ENCODE results near the gene SYNE1.
"Not testable (repeated sequence)": the region's sequence is repeated elsewhere in the genome, so short reads cannot be mapped to it uniquely, and the experiment has no call there.

SYNE1 gene

DNA sequence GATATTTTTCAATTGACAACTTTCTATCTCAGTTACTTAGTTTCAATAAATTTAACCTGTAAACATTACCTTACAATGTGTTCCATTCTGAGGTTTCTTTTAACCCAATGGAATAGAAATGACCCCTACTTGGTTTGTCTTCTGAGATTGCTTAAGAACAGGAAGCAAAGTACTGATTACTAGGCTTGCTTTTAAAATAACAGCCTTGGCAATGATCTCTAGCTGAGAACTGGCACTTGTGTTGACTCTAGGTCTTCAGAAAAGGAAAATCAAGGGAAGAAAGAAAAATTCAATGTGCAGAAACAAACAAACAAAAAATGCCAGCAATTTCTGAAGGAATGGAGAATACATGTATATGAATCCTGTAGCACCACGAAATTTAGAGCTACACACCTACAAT lies 66.1 kb downstream of the SYNE1 start:
- no peak overlapping the region for H3K4me3 Mint-ChIP-seq
- H3K27ac Mint-ChIP-seq, result no peak overlapping the region
- H3K9me3 Mint-ChIP-seq, result no peaks in the 10 kb centered on the region

DNA sequence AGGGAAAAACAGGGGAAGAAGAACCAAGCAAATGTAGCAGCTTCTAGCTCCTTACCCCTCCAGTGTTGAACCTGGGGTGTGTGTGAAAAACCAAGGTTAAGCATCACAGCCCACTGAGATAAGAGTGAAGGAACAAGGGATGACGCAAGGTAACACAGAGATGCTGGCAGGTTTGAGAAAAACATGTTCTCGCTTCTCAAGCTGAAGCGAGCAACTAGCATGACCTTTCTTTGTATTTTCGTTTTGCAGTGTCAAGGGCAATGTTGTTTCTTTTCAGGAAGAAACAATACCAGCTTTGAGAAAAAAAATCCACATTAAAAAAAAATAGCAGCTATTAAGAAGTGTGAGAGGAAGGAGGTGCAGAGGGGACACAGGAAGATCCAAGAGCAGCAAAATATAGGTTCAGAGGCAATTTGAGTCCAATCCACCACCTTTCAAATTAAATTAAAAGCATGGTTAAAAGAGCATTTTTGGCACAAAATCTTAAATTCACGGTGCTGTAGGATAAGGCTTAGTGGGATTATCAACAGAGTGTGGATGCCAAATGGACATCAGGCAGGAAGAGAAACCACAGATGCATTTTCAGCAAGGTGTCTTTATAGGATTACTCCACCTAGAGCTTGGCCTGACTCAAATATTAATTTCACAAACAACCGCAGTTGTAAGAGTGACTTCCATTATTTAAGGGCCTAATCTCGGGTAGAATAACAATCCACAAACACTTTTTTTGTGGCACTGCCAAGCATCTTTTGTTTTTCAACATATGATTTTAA lies 70.9 kb downstream of the SYNE1 start:
- Mint-ChIP-seq H3K4me1 (no peaks in the 10 kb centered on the region), H3K27me3 (ENCODE audit: low read depth) (peaks cover 5% of the 10 kb centered on the region), H3K36me3 (ENCODE audit: low read depth) (no peaks in the 10 kb centered on the region), H3K27ac (no peak overlapping the region), H3K4me3 (no peak overlapping the region), H3K9me3 (no peaks in the 10 kb centered on the region)
- no peak for TF ChIP-seq CTCF (IDR thresholded peaks at IDR 0.05; ENCODE audit: unreplicated experiment in 3 of 3)

More for the DNA sequence above, 66.1 kb downstream of the SYNE1 start:
- Mint-ChIP-seq H3K4me1 (no peaks in the 10 kb centered on the region), H3K36me3 (ENCODE audit: low read depth) (no peaks in the 10 kb centered on the region), H3K27me3 (ENCODE audit: low read depth) (peaks cover 5% of the 10 kb centered on the region)
- no peak for TF ChIP-seq CTCF (IDR thresholded peaks at IDR 0.05; ENCODE audit: unreplicated experiment in 3 of 3)

DNA sequence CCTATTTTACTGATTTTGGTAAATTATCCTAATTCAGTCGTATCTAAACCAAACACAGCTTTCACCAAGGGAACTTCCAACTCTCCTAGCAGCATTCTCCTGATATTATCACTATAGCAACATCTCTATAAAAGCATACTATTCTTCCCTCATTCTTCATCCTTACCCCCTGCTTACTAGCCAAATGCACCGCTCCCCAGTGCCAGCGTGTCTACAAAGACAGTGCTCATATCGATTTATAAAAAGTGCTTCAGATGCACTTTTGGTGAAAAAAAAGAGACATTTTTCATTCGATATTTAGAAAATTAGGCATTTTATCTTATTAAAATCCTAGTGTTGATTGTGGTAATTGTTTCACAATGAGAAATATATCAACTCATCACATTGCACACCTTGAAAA lies 74.0 kb downstream of the SYNE1 start:
- H3K9me3 Mint-ChIP-seq, result peaks cover 8% of the 10 kb centered on the region
- no peaks in the 10 kb centered on the region for H3K4me1 Mint-ChIP-seq
- H3K36me3 Mint-ChIP-seq (ENCODE audit: low read depth), result no peaks in the 10 kb centered on the region
- no peak overlapping the region for H3K4me3 Mint-ChIP-seq
- TF ChIP-seq CTCF (IDR thresholded peaks at IDR 0.05; ENCODE audit: unreplicated experiment in 3 of 3), result no peak
- no peak overlapping the region for H3K27ac Mint-ChIP-seq
- peaks cover under 1% of the 10 kb centered on the region for H3K27me3 Mint-ChIP-seq (ENCODE audit: low read depth)

DNA sequence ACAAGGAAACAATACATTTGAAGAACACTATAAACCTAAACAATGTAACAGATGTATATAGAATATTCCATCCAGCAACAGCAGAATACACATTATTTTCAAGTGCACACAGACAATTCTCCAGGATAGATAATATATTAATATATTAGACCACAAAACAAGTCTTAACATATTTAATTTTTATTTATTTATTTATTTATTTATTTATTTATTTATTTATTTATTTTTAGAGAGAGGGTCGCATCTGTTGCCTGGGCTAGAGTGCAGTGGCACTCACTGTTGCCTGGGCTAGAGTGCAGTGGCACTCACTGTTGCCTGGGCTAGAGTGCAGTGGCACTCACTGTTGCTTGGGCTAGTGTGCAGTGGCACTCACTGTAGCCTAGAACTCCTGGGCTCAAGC lies 78.4 kb downstream of the SYNE1 start:
- not testable (repeated sequence) for H3K4me1 Mint-ChIP-seq; H3K36me3 Mint-ChIP-seq (ENCODE audit: low read depth); H3K4me3 Mint-ChIP-seq; H3K27me3 Mint-ChIP-seq (ENCODE audit: low read depth); H3K27ac Mint-ChIP-seq
- H3K9me3 Mint-ChIP-seq, result peaks cover 21% of the 10 kb centered on the region

GRCh38 chr6:152557502-152557901 lies 79.7 kb downstream of the SYNE1 start:
- no peaks in the 10 kb centered on the region for H3K27me3 Mint-ChIP-seq (ENCODE audit: low read depth)
- no peaks in the 10 kb centered on the region for H3K4me1 Mint-ChIP-seq

GRCh38 chr6:152554851-152555250 lies 82.3 kb downstream of the SYNE1 start:
- peaks cover 19% of the 10 kb centered on the region for H3K9me3 Mint-ChIP-seq
- no peak for TF ChIP-seq CTCF (IDR thresholded peaks at IDR 0.05; ENCODE audit: unreplicated experiment in 3 of 3)
- H3K4me3 Mint-ChIP-seq, result no peak overlapping the region
- no peaks in the 10 kb centered on the region for H3K27me3 Mint-ChIP-seq (ENCODE audit: low read depth)
- no peaks in the 10 kb centered on the region for H3K36me3 Mint-ChIP-seq (ENCODE audit: low read depth)
- no peak overlapping the region for H3K27ac Mint-ChIP-seq
- H3K4me1 Mint-ChIP-seq, result no peaks in the 10 kb centered on the region

More at GRCh38 chr6:152557502-152557901, 79.7 kb downstream of the SYNE1 start:
- no peaks in the 10 kb centered on the region for H3K36me3 Mint-ChIP-seq (ENCODE audit: low read depth)
- peaks cover 21% of the 10 kb centered on the region for H3K9me3 Mint-ChIP-seq
- no peak overlapping the region for H3K4me3 Mint-ChIP-seq
- no peak for TF ChIP-seq CTCF (IDR thresholded peaks at IDR 0.05; ENCODE audit: unreplicated experiment in 3 of 3)
- H3K27ac Mint-ChIP-seq, result no peak overlapping the region
